ENCODE measurements around the gene ESR2. TPM values are rescaled to one million over a fixed set of nuclear protein-coding genes. Genes with fewer than 3 reads are reported as not detected.

The ESR2 gene
- total and polyA plus RNA-seq, 2 of the 8 experiments (the other 6 are each of a cell fraction or from before 2014, with no cell fraction given) = 0.19 to 0.23 TPM

DNA sequence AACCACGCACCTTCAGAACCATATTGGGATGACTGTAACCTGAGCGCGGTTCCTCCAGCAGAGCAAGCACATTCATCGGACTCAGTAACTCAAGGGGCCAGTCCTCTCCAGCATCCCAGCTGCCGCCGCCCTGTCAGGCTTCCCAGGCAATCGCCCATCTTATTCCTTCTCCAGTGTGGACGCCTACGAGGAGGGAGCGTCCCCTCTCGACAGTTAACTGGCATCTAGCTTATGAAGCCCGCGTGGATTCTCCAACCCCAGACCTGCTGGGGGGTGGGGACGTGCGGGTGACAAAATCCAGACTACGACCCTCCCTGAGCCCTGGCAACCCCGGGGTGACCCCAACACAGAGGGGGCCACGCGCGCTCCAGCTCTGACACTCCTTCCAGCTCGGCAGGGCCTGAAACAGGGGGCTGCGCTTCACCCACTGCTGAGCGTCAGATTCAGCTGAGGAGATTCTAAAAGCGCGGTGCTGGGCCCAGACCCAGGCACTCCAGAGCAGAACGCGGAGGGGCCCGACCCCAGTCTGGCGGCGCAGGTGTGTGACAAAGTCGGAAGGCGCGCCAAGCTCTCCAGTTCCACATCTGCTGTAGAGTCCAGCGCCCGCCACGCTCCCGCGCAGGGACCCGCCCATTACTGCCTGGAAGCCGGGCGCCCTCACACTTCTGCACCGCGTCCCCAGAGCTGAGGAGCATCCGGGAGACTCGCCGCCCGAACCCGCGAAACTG is 43.9 kb upstream of the ESR2 start (continued):
- TF ChIP-seq, protein P1, sequence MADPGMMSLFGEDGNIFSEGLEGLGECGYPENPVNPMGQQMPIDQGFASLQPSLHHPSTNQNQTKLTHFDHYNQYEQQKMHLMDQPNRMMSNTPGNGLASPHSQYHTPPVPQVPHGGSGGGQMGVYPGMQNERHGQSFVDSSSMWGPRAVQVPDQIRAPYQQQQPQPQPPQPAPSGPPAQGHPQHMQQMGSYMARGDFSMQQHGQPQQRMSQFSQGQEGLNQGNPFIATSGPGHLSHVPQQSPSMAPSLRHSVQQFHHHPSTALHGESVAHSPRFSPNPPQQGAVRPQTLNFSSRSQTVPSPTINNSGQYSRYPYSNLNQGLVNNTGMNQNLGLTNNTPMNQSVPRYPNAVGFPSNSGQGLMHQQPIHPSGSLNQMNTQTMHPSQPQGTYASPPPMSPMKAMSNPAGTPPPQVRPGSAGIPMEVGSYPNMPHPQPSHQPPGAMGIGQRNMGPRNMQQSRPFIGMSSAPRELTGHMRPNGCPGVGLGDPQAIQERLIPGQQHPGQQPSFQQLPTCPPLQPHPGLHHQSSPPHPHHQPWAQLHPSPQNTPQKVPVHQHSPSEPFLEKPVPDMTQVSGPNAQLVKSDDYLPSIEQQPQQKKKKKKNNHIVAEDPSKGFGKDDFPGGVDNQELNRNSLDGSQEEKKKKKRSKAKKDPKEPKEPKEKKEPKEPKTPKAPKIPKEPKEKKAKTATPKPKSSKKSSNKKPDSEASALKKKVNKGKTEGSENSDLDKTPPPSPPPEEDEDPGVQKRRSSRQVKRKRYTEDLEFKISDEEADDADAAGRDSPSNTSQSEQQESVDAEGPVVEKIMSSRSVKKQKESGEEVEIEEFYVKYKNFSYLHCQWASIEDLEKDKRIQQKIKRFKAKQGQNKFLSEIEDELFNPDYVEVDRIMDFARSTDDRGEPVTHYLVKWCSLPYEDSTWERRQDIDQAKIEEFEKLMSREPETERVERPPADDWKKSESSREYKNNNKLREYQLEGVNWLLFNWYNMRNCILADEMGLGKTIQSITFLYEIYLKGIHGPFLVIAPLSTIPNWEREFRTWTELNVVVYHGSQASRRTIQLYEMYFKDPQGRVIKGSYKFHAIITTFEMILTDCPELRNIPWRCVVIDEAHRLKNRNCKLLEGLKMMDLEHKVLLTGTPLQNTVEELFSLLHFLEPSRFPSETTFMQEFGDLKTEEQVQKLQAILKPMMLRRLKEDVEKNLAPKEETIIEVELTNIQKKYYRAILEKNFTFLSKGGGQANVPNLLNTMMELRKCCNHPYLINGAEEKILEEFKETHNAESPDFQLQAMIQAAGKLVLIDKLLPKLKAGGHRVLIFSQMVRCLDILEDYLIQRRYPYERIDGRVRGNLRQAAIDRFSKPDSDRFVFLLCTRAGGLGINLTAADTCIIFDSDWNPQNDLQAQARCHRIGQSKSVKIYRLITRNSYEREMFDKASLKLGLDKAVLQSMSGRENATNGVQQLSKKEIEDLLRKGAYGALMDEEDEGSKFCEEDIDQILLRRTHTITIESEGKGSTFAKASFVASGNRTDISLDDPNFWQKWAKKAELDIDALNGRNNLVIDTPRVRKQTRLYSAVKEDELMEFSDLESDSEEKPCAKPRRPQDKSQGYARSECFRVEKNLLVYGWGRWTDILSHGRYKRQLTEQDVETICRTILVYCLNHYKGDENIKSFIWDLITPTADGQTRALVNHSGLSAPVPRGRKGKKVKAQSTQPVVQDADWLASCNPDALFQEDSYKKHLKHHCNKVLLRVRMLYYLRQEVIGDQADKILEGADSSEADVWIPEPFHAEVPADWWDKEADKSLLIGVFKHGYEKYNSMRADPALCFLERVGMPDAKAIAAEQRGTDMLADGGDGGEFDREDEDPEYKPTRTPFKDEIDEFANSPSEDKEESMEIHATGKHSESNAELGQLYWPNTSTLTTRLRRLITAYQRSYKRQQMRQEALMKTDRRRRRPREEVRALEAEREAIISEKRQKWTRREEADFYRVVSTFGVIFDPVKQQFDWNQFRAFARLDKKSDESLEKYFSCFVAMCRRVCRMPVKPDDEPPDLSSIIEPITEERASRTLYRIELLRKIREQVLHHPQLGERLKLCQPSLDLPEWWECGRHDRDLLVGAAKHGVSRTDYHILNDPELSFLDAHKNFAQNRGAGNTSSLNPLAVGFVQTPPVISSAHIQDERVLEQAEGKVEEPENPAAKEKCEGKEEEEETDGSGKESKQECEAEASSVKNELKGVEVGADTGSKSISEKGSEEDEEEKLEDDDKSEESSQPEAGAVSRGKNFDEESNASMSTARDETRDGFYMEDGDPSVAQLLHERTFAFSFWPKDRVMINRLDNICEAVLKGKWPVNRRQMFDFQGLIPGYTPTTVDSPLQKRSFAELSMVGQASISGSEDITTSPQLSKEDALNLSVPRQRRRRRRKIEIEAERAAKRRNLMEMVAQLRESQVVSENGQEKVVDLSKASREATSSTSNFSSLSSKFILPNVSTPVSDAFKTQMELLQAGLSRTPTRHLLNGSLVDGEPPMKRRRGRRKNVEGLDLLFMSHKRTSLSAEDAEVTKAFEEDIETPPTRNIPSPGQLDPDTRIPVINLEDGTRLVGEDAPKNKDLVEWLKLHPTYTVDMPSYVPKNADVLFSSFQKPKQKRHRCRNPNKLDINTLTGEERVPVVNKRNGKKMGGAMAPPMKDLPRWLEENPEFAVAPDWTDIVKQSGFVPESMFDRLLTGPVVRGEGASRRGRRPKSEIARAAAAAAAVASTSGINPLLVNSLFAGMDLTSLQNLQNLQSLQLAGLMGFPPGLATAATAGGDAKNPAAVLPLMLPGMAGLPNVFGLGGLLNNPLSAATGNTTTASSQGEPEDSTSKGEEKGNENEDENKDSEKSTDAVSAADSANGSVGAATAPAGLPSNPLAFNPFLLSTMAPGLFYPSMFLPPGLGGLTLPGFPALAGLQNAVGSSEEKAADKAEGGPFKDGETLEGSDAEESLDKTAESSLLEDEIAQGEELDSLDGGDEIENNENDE (IDR thresholded peaks at IDR 0.05; ENCODE audit: insufficient replicate concordance, low read length) = no peak
- TF ChIP-seq SUZ12 (IDR thresholded peaks at IDR 0.05; ENCODE audit: low read length) = no peak
- TF ChIP-seq, protein P2, sequence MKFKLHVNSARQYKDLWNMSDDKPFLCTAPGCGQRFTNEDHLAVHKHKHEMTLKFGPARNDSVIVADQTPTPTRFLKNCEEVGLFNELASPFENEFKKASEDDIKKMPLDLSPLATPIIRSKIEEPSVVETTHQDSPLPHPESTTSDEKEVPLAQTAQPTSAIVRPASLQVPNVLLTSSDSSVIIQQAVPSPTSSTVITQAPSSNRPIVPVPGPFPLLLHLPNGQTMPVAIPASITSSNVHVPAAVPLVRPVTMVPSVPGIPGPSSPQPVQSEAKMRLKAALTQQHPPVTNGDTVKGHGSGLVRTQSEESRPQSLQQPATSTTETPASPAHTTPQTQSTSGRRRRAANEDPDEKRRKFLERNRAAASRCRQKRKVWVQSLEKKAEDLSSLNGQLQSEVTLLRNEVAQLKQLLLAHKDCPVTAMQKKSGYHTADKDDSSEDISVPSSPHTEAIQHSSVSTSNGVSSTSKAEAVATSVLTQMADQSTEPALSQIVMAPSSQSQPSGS (IDR thresholded peaks at IDR 0.05; ENCODE audit: low read length) = no peak
- no peak for TF ChIP-seq TCF12 (IDR thresholded peaks at IDR 0.05; ENCODE audit: low read depth, low read length)
- TF ChIP-seq KDM4A (IDR thresholded peaks at IDR 0.05; ENCODE audit: low read depth, low read length, severe bottlenecking) = peak; percentile 23
- TF ChIP-seq, protein P3, sequence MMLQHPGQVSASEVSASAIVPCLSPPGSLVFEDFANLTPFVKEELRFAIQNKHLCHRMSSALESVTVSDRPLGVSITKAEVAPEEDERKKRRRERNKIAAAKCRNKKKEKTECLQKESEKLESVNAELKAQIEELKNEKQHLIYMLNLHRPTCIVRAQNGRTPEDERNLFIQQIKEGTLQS (IDR thresholded peaks at IDR 0.05; ENCODE audit: insufficient read depth, low read depth, low read length) = no peak
- no peak for TF ChIP-seq EZH2 (IDR thresholded peaks at IDR 0.05; ENCODE audit: low read depth, low read length, severe bottlenecking)
